Cardiac muscle cell (in vitro differentiated cells and primary cell): Measurements from ENCODE around the gene NKX1-1. TPM values are rescaled to one million over a fixed set of nuclear protein-coding genes. Genes with fewer than 3 reads are reported as not detected.

ENCODE experiments used
- DNase-seq, 2 donors: peaks; one replicate each; pipeline versions ENCODE4 v3.0.0 to v3.0.0-alpha.2; 2010 to 2017; ENCODE audit warnings: low read depth in 1 of 2, low spot score in 1 of 2
- H3K27ac ChIP-seq: fragments of 200-600 bp; sonication (generic); 2 replicates; pipeline ENCODE4 v1.5.1; 2016
- H3K27me3 ChIP-seq: fragments of 200-600 bp; sonication (generic); 2 replicates; pipeline ENCODE4 v1.6.0; 2016; ENCODE audit warnings: control low read depth
- H3K36me3 ChIP-seq: fragments of 200-600 bp; sonication (generic); 2 replicates; pipeline ENCODE4 v1.5.1; 2016; ENCODE audit warnings: control low read depth
- H3K4me1 ChIP-seq: fragments of 200-600 bp; sonication (generic); 2 replicates; pipeline ENCODE4 v1.8.1; 2017; ENCODE audit warnings: low read depth, mild to moderate bottlenecking, mixed run types
- H3K4me3 ChIP-seq: fragments of 200-600 bp; sonication (generic); 2 replicates; pipeline ENCODE4 v1.5.1; 2016; ENCODE audit warnings: mild to moderate bottlenecking
- H3K9me3 ChIP-seq: fragments of 200-600 bp; sonication (generic); 2 replicates; pipeline ENCODE4 v1.5.1; 2017; ENCODE audit warnings: low read depth, mild to moderate bottlenecking, control low read depth
- CTCF ChIP-seq: IDR thresholded peaks from 2 replicates; pipeline ENCODE4 v1.5.1; 2012; ENCODE audit warnings: low read depth, mild to moderate bottlenecking, low read length
- polyA plus RNA-seq: library from polyadenylated mRNA; unstranded; fragments of >200 nt; fragmentation: Nextera tagmentation; extraction: Ambion mirVana; gene quantifications from 2 replicates; pipeline ENCODE4 v1.2.1, GENCODE V29; 2016
- total RNA-seq: library from RNA; depleted of rRNA; stranded (reverse); fragments of >200 nt; gene quantifications from 2 replicates; pipeline ENCODE4 v1.2.3, GENCODE V29; 2016

Gene NKX1-1
- total and polyA plus RNA-seq, 2 experiments from 2014 or later = not detected

- no peaks in the 10 kb centered on the region for H3K9me3 ChIP-seq
- no peak for DNase-seq
- H3K27ac ChIP-seq = no peak overlapping the region
- no peaks in the 10 kb centered on the region for H3K36me3 ChIP-seq
- no peak overlapping the region for H3K4me3 ChIP-seq
- TF ChIP-seq CTCF = no peak
- H3K27me3 ChIP-seq = no peaks in the 10 kb centered on the region
- H3K4me1 ChIP-seq = no peaks in the 10 kb centered on the region
Measured at GRCh38 chr4:1449833-1450741, 43.8 kb upstream of the NKX1-1 start.

- Histone ChIP-seq H3K4me3 (no peak overlapping the region), H3K36me3 (no peaks in the 10 kb centered on the region), H3K9me3 (no peaks in the 10 kb centered on the region), H3K27ac (no peak overlapping the region), H3K4me1 (no peaks in the 10 kb centered on the region), H3K27me3 (no peaks in the 10 kb centered on the region)
- TF ChIP-seq CTCF = no peak
- DNase-seq = no peak
Measured at GRCh38 chr4:1449475-1449832, 43.2 kb upstream of the NKX1-1 start.

- Histone ChIP-seq H3K27ac (no peak overlapping the region), H3K27me3 (no peaks in the 10 kb centered on the region), H3K36me3 (no peaks in the 10 kb centered on the region), H3K4me1 (no peaks in the 10 kb centered on the region), H3K4me3 (no peak overlapping the region), H3K9me3 (no peaks in the 10 kb centered on the region)
- TF ChIP-seq CTCF = no peak
- no peak for DNase-seq
Measured at GRCh38 chr4:1448589-1449420, 42.6 kb upstream of the NKX1-1 start.

GRCh38 chr4:1447676-1448588, 41.7 kb upstream of the NKX1-1 start:
- Histone ChIP-seq H3K9me3 (no peaks in the 10 kb centered on the region), H3K27ac (no peak overlapping the region), H3K27me3 (no peaks in the 10 kb centered on the region), H3K36me3 (no peaks in the 10 kb centered on the region), H3K4me3 (no peak overlapping the region), H3K4me1 (no peaks in the 10 kb centered on the region)
- DNase-seq = no peak
- no peak for TF ChIP-seq CTCF
